Tibial nerve (tissue), 4 donors: Measurements from ENCODE around the gene SCGB3A1.

ENCODE experiments used
- EP300 ChIP-seq, 2 donors: sonication (generic); formaldehyde crosslinking; IDR thresholded peaks; one replicate each; pipeline ENCODE4 v1.6.1; 2017; ENCODE audit warnings: antibody characterized with exemption in 2 of 2, mild to moderate bottlenecking in 1 of 2
- POLR2A ChIP-seq, 2 donors: fragments of 450-650 bp; IDR thresholded peaks; one replicate each; pipeline ENCODE4 v1.6.1; 2017; ENCODE audit warnings: antibody characterized with exemption in 2 of 2, mild to moderate bottlenecking in 2 of 2, moderate library complexity in 2 of 2
- TF ChIP-seq, protein P1 (sequence below), 5 experiments: fragments of 200-600 bp in 3 of 5; fragments of 450-650 bp in 2 of 5; sonication (generic) in 3 of 5; IDR thresholded peaks; one replicate each; pipeline ENCODE4 v1.5.1; 2016 to 2019; ENCODE audit warnings: antibody characterized with exemption in 5 of 5, mild to moderate bottlenecking in 3 of 5, moderate library complexity in 2 of 5

DNA sequence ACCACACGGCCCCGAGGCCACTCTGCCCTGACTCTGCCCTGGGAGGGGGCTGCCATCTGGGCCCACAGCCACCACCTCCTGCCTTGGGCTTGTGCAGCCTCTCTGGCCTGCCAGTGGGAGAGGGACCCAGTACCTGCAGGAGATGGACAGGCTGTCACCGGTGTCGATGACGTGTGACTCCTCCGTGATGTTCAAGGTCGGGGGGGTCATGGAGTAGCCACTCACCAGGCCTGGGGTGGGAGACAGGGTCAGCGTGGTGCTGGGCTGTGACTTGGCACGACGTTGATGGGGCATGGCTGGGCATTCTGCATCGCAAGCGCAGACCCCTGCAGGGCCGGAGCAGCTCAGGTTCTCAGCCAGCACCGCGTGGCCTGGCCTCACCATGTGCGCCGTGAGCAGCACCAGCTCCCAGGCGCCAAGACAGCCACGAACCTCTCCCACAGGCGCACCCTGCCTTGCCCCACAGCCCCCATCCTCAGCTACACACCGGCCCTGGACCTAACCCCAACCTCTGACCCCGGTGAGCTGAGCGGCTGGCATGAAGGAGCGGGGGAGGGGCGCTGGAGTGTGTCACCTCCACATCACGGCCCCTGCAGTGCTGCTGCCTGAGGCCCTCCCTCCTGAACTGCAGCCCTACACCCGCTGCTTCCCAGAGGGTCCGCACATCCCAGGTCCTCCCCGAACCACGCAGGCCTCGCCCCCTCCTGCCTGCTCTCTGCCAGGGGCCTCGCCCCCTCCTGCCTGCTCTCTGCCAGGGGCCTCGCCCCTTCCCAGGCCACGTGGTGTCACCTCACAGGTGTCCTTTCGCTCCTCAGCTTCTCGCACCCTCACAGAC lies 40.5 kb upstream of the SCGB3A1 start:
- TF ChIP-seq, protein P1, sequence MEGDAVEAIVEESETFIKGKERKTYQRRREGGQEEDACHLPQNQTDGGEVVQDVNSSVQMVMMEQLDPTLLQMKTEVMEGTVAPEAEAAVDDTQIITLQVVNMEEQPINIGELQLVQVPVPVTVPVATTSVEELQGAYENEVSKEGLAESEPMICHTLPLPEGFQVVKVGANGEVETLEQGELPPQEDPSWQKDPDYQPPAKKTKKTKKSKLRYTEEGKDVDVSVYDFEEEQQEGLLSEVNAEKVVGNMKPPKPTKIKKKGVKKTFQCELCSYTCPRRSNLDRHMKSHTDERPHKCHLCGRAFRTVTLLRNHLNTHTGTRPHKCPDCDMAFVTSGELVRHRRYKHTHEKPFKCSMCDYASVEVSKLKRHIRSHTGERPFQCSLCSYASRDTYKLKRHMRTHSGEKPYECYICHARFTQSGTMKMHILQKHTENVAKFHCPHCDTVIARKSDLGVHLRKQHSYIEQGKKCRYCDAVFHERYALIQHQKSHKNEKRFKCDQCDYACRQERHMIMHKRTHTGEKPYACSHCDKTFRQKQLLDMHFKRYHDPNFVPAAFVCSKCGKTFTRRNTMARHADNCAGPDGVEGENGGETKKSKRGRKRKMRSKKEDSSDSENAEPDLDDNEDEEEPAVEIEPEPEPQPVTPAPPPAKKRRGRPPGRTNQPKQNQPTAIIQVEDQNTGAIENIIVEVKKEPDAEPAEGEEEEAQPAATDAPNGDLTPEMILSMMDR (IDR thresholded peaks at IDR 0.05) = no peak
- no peak for TF ChIP-seq POLR2A (IDR thresholded peaks at IDR 0.05)
- no peak for TF ChIP-seq EP300 (IDR thresholded peaks at IDR 0.05)
